Testis (tissue), 2 donors: ENCODE results near the gene SPAG6.

Source experiments
- CTCF ChIP-seq, 3 experiments: fragments of 450-650 bp in 2 of 3; fragments of 200-600 bp in 1 of 3; sonication (generic) in 1 of 3; IDR thresholded peaks; one replicate each; pipeline ENCODE4 v1.5.1; 2016 to 2019; ENCODE audit warnings: antibody characterized with exemption in 3 of 3, mild to moderate bottlenecking in 2 of 3, moderate library complexity in 1 of 3
- POLR2A ChIP-seq: fragments of 450-650 bp; IDR thresholded peaks from one replicate; pipeline ENCODE4 v1.6.1; 2017; ENCODE audit warnings: antibody characterized with exemption, mild to moderate bottlenecking, moderate library complexity

GRCh38 chr10:22414146-22414545 lies 68.8 kb downstream of the SPAG6 start:
- TF ChIP-seq CTCF (IDR thresholded peaks at IDR 0.05) (no peak), POLR2A (no peak)
